Activated T-cell treated with anti-CD3 and anti-CD28 coated beads, Interleukin-2, amount 50 U/mL, for 72 hours (primary cell): ENCODE measurements around the gene WDR83. TPM values are rescaled to one million over a fixed set of nuclear protein-coding genes. Genes with fewer than 3 reads are reported as not detected.
A peak's percentile ranks its signal among the peaks of the same experiment; 100 is the strongest.
"Not testable (repeated sequence)": the region's sequence is repeated elsewhere in the genome, so short reads cannot be mapped to it uniquely, and the experiment has no call there.

Experiments used
- ATAC-seq, 2 donors: fragments of 150-1000 bp; cut with Tn5 transposase; replicated peaks in 1 of 2; 2 replicates each; pipeline ENCODE4 v1.10.0; 2021; ENCODE audit warnings: moderate library complexity in 2 of 2, mild to moderate bottlenecking in 1 of 2
- DNase-seq, 2 donors: peaks; one replicate each; pipeline ENCODE4 v3.0.0; 2021 to 2022; ENCODE audit warnings: mixed read lengths in 1 of 2
- H3K27ac Mint-ChIP-seq: one replicate; pipeline ENCODE4 v1.8.0; 2022; ENCODE audit warnings: mild to moderate bottlenecking, moderate library complexity, mixed read lengths
- H3K27me3 Mint-ChIP-seq: one replicate; pipeline ENCODE4 v1.8.0; 2022; ENCODE audit warnings: low read depth, mixed read lengths
- H3K36me3 Mint-ChIP-seq, 2 donors: one replicate each; pipeline ENCODE4 v1.8.0; 2022; ENCODE audit warnings: mixed read lengths in 2 of 2, mild to moderate bottlenecking in 1 of 2; ENCODE audit not compliant: insufficient read depth in 2 of 2
- H3K4me1 Mint-ChIP-seq: one replicate; pipeline ENCODE4 v1.8.0; 2022; ENCODE audit warnings: low read depth, mixed read lengths
- H3K4me3 Mint-ChIP-seq, 2 donors: one replicate each; pipeline ENCODE4 v1.8.0; 2022; ENCODE audit warnings: mild to moderate bottlenecking in 2 of 2, mixed read lengths in 2 of 2, moderate library complexity in 2 of 2
- H3K9me3 Mint-ChIP-seq, 2 donors: one replicate each; pipeline ENCODE4 v1.8.0; 2022; ENCODE audit warnings: mixed read lengths in 2 of 2
- total RNA-seq, 2 donors: library from RNA; stranded (reverse); gene quantifications; one replicate each; pipeline ENCODE4 v1.2.3, GENCODE V29; 2022

The WDR83 gene
- total RNA-seq, 2 donors from 2014 or later, result 18.4 to 24.0 TPM

DNA sequence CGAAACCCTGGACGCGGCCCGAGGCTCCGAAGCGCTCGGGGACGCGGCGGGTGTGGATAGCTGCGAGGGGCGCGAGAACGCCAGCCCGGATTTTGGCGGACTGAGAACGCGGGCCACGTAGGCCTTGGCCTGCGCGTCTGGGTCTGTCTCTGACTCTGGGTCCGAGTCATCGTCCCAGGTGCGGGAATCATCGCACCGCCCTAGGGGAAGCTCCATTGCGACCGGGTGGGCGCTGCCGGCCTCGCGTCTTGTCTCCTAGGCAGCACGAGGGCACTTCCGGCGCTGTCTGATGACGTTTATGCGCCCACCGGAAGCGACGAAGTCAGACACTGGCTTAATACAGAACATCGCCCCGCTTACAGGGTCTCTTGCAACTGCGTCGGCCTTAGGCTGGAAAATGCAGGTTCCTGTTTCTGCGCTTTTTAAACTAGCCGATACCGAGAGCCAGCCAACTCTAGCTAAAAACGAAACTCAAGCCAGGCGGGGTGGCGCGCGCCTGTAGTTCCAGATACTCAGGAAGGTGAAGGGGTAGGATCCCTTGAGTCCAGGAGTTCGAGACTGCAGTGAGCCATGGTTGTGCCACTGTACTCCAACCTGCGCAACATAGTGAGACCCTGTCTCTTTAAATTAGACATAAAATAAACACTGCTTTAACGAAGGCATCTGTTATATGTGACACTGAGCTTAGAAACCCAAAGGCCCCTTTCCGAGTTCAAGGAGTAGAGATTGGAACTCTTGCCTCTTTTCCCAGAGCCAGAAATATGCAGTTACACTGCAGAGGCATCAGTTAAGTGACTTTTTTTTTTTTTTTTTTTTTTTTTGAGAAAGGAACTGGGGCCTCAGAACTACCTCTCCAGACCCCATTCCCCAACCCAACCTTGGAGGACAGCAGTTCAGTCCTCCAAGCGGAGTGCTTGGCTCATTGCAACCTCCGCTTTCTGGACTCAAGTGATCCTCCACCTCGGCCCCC is 30.0 kb downstream of the WDR83 start, which contains the start of gene FBXW9:
FBXW9 (minus strand) TSS at position 266 of the 970 bp plus-strand sequence; CDS start at position 216, 50 bp downstream.
- no peaks in the 10 kb centered on the region for H3K27me3 Mint-ChIP-seq
- peaks cover 11% of the 10 kb centered on the region for H3K4me1 Mint-ChIP-seq
- H3K4me3 Mint-ChIP-seq, result peak within 1 kb of the TSS; percentile 87 to 97
- DNase-seq, result peak; percentile 96 to 97
- peak within 1 kb of the TSS; percentile 97 for H3K27ac Mint-ChIP-seq
- peaks cover 0 to 4% of the 10 kb centered on the region in 2 donors for H3K36me3 Mint-ChIP-seq
- H3K9me3 Mint-ChIP-seq, result no peaks in the 10 kb centered on the region
- ATAC-seq, result peak; percentile 94 to 95

DNA sequence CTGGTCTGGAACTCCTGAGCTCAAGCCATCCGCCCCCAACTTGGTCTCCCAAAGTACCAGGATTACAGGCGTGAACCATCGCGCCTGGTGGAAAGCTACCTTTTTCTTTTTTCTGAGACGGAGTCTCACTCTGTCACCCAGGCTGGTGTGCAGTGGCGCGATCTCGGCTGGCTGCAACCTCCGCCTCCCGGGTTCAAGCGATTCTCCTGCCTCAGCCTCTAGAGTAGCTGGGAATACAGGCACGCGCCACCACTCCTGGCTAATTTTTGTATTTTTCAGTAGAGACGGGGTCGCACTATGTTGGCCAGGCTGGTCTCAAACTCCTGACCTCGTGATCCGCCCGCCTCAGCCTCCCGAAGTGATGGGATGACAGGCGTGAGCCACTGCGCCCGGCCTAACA is 30.8 kb downstream of the WDR83 start:
- not testable (repeated sequence) for ATAC-seq, H3K27me3 Mint-ChIP-seq, H3K36me3 Mint-ChIP-seq, DNase-seq, H3K9me3 Mint-ChIP-seq
- Mint-ChIP-seq H3K27ac (peak overlapping the region; percentile 38), H3K4me1 (peaks cover 11% of the 10 kb centered on the region), H3K4me3 (peak overlapping the region; percentile 51 to 53)

DNA sequence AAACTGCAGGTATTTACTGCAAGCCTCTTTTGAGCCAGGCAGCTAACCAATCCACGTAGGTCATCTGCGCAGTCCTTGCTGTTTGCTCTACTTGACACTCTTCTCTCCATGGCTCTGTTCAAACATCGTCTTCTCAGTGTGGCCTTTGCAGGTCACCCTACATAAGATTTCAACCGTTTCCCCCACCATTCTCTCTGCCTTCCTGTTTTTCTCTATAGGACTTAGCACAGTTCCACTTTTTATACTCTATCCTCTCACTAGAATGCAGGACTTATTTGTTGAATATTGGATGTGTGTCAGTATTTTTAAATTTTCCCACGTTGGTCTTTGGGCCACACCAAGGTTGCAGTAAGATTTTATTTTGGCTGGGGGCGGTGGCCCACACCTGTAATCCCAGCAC is 31.5 kb downstream of the WDR83 start:
- no peak for DNase-seq
- Mint-ChIP-seq H3K4me3 (peak overlapping the region; percentile 39 to 57), H3K36me3 (peaks cover 2 to 10% of the 10 kb centered on the region in 2 donors), H3K9me3 (no peaks in the 10 kb centered on the region), H3K4me1 (peaks cover 11% of the 10 kb centered on the region), H3K27ac (no peak overlapping the region), H3K27me3 (no peaks in the 10 kb centered on the region)
- no peak for ATAC-seq

DNA sequence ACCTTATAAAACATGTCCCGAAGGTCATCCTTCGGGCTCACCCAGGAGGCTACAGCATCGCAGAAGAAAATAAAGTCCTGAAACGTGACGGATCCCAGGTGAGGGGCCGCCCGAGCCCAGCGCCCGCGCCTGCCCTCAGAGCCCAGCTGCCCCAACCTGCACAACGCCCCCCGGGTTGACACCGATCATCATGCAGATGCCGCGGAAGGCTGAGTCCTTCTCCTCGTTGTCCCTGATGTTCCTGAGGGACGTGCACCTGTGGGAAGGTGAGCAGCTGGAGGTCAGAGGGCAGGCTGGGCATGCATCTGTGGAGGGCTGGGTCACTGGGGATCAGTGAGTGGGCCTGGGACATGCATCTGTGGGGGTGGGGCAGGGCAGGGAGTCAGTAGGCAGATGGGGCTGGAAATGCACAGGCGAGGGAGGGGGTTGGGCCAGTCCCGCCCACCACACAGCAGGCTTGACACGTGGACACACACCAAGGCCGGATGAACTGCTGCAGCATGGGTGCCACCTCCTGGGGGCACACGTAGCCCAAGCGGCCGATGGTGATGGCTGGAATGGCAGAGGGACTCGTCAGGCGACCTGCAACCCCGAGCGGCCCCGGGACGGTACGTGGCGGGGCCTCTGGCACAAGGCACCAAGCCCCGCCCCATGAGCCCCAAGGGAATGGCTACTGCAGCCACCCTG is 35.1 kb downstream of the WDR83 start:
- peaks cover 8% of the 10 kb centered on the region for H3K4me1 Mint-ChIP-seq
- DNase-seq (no peak), ATAC-seq (no peak)
- no peak overlapping the region for H3K4me3 Mint-ChIP-seq
- H3K27ac Mint-ChIP-seq, result no peak overlapping the region
- peaks cover 6 to 15% of the 10 kb centered on the region in 2 donors for H3K36me3 Mint-ChIP-seq
- no peaks in the 10 kb centered on the region for H3K9me3 Mint-ChIP-seq
- H3K27me3 Mint-ChIP-seq, result no peaks in the 10 kb centered on the region

DNA sequence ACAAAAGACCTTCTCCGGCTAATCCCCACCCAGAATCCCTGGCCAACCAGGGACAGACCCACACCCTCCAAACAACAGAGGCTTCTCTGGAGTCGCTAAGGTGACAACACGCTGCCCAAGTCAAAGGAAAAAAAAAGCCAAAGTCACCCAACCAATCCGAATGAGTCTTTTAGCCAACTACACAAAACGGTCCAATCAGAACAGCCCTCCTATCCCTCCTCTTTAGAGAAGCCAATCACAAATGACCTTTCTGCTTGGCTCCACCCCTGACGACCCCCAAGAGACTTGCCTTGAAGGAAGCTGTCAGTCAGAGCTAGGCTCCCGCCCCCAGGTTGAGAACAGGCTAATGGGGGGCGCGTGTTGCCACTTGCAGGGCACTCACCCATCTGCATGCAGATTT is 36.4 kb downstream of the WDR83 start:
- Mint-ChIP-seq H3K9me3 (no peaks in the 10 kb centered on the region), H3K4me3 (no peak overlapping the region), H3K27me3 (no peaks in the 10 kb centered on the region), H3K4me1 (peaks cover 4% of the 10 kb centered on the region), H3K27ac (no peak overlapping the region), H3K36me3 (peaks cover 6 to 15% of the 10 kb centered on the region in 2 donors)
- peak; percentile 36 to 37 for DNase-seq
- ATAC-seq, result peak; percentile 61 to 66

DNA sequence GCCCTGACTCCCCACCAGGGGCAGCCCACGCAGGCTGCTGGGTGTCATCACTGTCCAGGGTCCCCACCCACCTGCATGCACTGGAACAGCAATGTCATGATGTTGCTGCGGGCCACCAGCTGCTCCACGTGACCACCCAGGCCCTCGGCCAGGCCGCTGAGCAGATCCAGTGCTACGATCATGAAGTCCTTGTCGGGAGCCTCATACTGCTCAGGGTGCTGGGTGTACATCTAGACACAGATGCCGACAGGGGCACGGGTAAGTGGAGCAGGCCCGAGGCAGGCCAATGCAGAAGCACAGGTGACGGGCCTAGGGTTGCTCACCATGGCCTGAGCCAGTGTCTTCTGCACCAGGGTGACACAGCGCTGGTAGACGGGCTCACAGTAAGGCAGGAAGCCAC is 38.6 kb downstream of the WDR83 start:
- ATAC-seq, result no peak
- H3K27me3 Mint-ChIP-seq, result no peaks in the 10 kb centered on the region

DNA sequence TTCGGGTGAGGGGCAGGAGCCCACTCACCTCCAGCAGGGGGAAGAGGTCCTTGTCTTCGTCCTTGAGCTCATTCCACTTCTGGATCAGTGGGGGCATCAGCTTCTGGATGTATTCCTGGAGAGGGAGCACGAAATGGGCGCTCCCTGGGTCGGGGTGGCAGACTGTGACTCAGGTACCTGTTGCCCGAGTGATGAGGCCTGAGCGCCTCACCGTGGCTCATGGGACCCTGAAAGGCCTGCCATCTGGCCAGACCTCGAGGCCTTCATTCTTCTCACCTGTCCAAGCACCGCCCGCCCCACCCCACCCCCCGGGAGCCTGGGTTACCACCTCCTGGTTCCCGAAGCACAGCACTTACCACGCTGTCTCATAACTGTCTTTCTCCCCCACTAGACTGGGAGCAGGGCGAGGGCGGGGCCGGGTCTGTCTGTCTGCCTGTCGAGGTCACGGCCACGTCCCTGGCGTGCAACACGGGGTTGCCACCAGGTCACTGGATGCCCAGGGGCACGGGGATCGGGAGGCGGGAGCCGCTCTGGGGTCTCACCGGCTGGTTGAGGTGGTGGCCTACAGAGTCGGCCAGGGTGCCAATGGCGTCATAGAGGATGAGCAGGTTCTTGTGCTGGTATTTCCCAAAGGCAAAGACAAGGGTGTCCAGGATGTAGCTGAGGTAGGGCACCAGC is 39.2 kb downstream of the WDR83 start:
- DNase-seq, result no peak
- Mint-ChIP-seq H3K36me3 (peaks cover 6 to 17% of the 10 kb centered on the region in 2 donors), H3K4me3 (no peak overlapping the region), H3K27me3 (no peaks in the 10 kb centered on the region), H3K27ac (no peak overlapping the region), H3K9me3 (no peaks in the 10 kb centered on the region), H3K4me1 (no peaks in the 10 kb centered on the region)
- ATAC-seq, result no peak

More for the DNA sequence above, 38.6 kb downstream of the WDR83 start:
- Mint-ChIP-seq H3K9me3 (no peaks in the 10 kb centered on the region), H3K27ac (no peak overlapping the region), H3K4me3 (no peak overlapping the region), H3K36me3 (peaks cover 6 to 13% of the 10 kb centered on the region in 2 donors), H3K4me1 (no peaks in the 10 kb centered on the region)
- no peak for DNase-seq

DNA sequence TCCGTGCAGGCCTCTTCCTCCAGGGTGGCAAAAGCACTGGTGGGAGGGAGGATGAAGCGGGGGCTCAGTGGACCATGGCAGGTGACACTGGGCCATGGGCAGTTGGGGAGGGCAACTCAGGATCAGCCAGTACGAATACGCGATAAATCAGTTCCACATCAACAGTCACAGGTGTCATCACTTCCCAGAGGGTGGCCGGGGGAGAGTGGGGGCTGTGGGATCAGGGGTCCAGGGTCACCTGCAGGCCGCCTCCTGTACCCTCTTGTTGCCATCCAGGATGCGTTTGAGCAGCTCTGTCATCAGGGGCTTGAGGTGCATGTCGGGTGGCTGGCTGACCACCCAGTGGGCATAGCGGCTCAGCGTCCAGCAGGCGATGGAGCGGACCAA is 39.7 kb downstream of the WDR83 start:
- Mint-ChIP-seq H3K4me3 (no peak overlapping the region), H3K4me1 (no peaks in the 10 kb centered on the region), H3K27ac (no peak overlapping the region), H3K9me3 (no peaks in the 10 kb centered on the region), H3K27me3 (no peaks in the 10 kb centered on the region), H3K36me3 (peaks cover 9 to 21% of the 10 kb centered on the region in 2 donors)
- DNase-seq (no peak), ATAC-seq (no peak)

DNA sequence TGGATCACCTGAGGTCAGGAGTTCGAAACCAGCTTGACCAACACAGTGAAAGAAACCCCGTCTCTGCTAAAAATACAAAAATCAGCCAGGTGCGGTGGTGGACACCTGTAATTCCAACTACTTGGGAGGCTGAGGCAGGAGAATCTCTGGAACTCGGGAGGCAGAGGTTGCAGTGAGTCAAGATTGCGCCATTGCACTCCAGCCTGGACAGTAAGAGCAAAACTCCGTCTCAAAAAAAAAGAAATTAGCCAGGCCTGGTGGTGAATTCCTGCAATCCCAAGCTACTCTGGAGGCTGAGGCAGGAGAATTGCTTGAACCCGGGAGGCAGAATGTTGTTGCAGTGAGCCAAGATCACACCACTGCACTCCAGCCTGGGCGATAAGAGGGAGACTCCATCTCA is 42.0 kb downstream of the WDR83 start:
- H3K27ac Mint-ChIP-seq, result no peak overlapping the region

DNA sequence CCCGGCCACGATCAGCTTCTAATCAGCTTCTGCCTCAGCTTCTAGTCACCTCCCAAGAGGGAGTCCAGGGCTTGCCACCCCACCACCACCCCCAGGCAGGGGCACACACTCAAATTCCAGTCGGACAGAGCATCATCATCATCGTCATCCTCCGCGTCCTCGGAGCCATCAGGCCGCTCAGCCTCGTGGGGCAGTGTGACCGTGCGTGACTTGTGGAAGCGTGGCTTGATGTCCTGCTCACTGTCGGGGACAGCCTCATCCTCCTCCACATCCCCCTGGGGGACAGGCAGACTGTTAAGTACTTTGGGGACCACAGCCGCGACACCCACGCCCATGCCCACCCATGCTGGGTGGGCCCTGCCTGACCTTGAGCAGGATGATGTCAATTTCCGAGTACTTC is 44.6 kb downstream of the WDR83 start:
- ATAC-seq (no peak), DNase-seq (no peak)
- H3K4me3 Mint-ChIP-seq, result no peak overlapping the region
- peaks cover 8 to 15% of the 10 kb centered on the region in 2 donors for H3K36me3 Mint-ChIP-seq
- no peaks in the 10 kb centered on the region for H3K27me3 Mint-ChIP-seq
- H3K9me3 Mint-ChIP-seq, result no peaks in the 10 kb centered on the region
- H3K4me1 Mint-ChIP-seq, result no peaks in the 10 kb centered on the region
- no peak overlapping the region for H3K27ac Mint-ChIP-seq

More for the DNA sequence above, 42.0 kb downstream of the WDR83 start:
- no peak for DNase-seq
- Mint-ChIP-seq H3K9me3 (no peaks in the 10 kb centered on the region), H3K36me3 (peaks cover 8 to 17% of the 10 kb centered on the region in 2 donors), H3K27me3 (no peaks in the 10 kb centered on the region), H3K4me1 (no peaks in the 10 kb centered on the region), H3K4me3 (no peak overlapping the region)
- ATAC-seq, result no peak

DNA sequence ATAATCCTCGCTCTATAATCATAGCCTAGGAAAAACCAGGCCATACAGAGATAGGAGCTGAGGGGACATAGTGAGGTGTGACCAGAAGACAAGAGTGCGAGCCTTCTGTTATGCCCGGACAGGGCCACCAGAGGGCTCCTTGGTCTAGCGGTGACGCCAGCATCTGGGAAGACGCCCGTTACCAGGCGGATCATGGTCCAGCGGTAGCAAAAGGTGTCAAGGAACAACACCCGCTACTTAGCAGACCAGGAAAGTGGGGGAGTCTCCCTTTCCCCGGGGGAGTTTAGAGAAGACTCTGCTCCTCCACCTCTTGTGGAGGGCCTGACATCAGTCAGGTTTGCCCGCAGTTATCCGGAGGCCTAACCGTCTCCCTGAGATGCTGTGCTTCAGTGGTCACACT is 45.5 kb downstream of the WDR83 start:
- ATAC-seq, H3K4me3 Mint-ChIP-seq, H3K9me3 Mint-ChIP-seq, DNase-seq, H3K27ac Mint-ChIP-seq, H3K27me3 Mint-ChIP-seq, H3K4me1 Mint-ChIP-seq: not testable (repeated sequence)
- peaks cover 11 to 15% of the 10 kb centered on the region in 2 donors for H3K36me3 Mint-ChIP-seq

DNA sequence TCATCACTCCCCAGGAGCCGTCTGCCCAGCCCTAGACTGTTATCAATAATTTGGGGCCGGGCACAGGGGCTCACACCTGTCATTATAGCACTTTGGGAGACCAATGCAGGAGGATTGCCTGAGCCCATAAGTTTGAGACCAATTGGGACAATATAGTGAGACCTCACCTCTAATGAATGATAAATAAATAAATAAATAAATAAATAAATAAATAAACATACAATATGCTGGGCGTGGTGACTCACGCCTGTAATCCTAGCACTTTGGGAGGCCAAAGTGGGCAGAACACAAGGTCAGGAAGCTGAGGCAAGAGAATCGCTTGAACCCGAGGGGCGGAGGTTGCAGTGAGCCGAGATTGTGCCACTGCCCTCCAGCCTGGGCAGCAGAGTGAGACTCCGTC is 46.7 kb downstream of the WDR83 start:
- not testable (repeated sequence) for H3K4me3 Mint-ChIP-seq, DNase-seq, H3K9me3 Mint-ChIP-seq, ATAC-seq, H3K27me3 Mint-ChIP-seq, H3K27ac Mint-ChIP-seq
- Mint-ChIP-seq H3K4me1 (peaks cover 11% of the 10 kb centered on the region), H3K36me3 (peaks cover 11 to 15% of the 10 kb centered on the region in 2 donors)

DNA sequence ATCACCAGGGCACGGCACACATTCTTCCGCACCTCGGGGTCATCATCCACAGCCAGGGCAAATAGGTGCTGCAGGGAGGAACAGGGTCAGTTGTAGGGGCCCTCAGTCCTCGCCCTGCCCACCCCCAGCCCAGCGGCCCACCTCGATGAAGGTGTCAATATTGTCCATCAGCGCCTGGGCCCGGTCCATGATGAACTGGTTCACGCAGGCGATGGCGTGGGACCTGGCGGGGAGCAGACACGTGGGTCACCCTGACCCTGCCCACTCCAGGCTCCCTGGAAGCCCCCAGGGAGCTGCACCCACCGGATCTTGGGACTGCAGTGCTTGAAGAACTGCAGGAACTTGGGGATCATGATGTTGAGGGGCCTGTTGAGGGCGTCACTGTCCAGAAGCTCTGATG is 48.5 kb downstream of the WDR83 start:
- ATAC-seq (no peak), DNase-seq (no peak)
- Mint-ChIP-seq H3K27ac (no peak overlapping the region), H3K27me3 (no peaks in the 10 kb centered on the region), H3K36me3 (peaks cover 11 to 20% of the 10 kb centered on the region in 2 donors), H3K9me3 (no peaks in the 10 kb centered on the region), H3K4me1 (peaks cover 26% of the 10 kb centered on the region), H3K4me3 (no peak overlapping the region)
